ENCODE data around the gene CASP4. TPM values are rescaled to one million over a fixed set of nuclear protein-coding genes. Genes with fewer than 3 reads are reported as not detected.
A peak's percentile ranks its signal among the peaks of the same experiment; 100 is the strongest.
"Not testable (repeated sequence)": the region's sequence is repeated elsewhere in the genome, so short reads cannot be mapped to it uniquely, and the experiment has no call there.

The CASP4 gene
- total and polyA plus RNA-seq, 8 donors = 8.1 to 163 (median 68.3) TPM

GRCh38 chr11:104979839-104980238, 11.5 kb upstream of the CASP4 start:
- WGBS, 5 donors = 85 to 100% (median 94%) methylated on average over 1 of the region's 1 CpG
- Histone ChIP-seq H3K9me3 (peaks cover 0 to 2% (median 0%) of the 10 kb centered on the region in 4 donors), H3K4me3 (no peak overlapping the region), H3K36me3 (no peaks in the 10 kb centered on the region), H3K27ac (no peak overlapping the region), H3K4me1 (no peaks in the 10 kb centered on the region), H3K27me3 (no peaks in the 10 kb centered on the region)
- TF ChIP-seq CTCF (IDR thresholded peaks at IDR 0.05) (no peak), POLR2AphosphoS5 (IDR thresholded peaks at IDR 0.05) (no peak), POLR2A (IDR thresholded peaks at IDR 0.05) (no peak), EP300 (IDR thresholded peaks at IDR 0.05) (no peak)
- no peak for DNase-seq
- intact Hi-C loops (cut with DNase I; ENCODE audit: low total_unique reads) = no loop called here

- H3K27me3 ChIP-seq = no peaks in the 10 kb centered on the region
- no peak for DNase-seq
- H3K36me3 ChIP-seq = no peaks in the 10 kb centered on the region
- intact Hi-C loops (cut with DNase I; ENCODE audit: low total_unique reads) = no loop called here
- H3K4me1 ChIP-seq = peaks cover 5 to 9% (median 7%) of the 10 kb centered on the region in 4 donors
- no peak overlapping the region for H3K27ac ChIP-seq
- WGBS, 5 donors = 80 to 98% (median 86%) methylated on average over 2 of the region's 2 CpGs
- H3K9me3 ChIP-seq = peaks cover 0 to 24% (median 16%) of the 10 kb centered on the region in 4 donors
- no peak overlapping the region for H3K4me3 ChIP-seq
- TF ChIP-seq POLR2A (IDR thresholded peaks at IDR 0.05) = no peak
- no peak for TF ChIP-seq CTCF (IDR thresholded peaks at IDR 0.05)
- TF ChIP-seq EP300 (IDR thresholded peaks at IDR 0.05) = no peak
- TF ChIP-seq POLR2AphosphoS5 (IDR thresholded peaks at IDR 0.05) = no peak
Measured at GRCh38 chr11:104973616-104974015, 5.2 kb upstream of the CASP4 start.

- H3K4me1 ChIP-seq; intact Hi-C loops (cut with DNase I; ENCODE audit: low total_unique reads); H3K4me3 ChIP-seq; H3K27ac ChIP-seq; DNase-seq; H3K27me3 ChIP-seq; H3K36me3 ChIP-seq: not testable (repeated sequence)
- 74 to 93% (median 83%) methylated on average over 8 of the region's 8 CpGs for WGBS, 5 donors
- H3K9me3 ChIP-seq = peaks cover 0 to 24% (median 16%) of the 10 kb centered on the region in 4 donors
Measured at GRCh38 chr11:104972924-104973323, 4.5 kb upstream of the CASP4 start.

- TF ChIP-seq EP300 (IDR thresholded peaks at IDR 0.05) (no peak), POLR2AphosphoS5 (IDR thresholded peaks at IDR 0.05) (no peak), CTCF (IDR thresholded peaks at IDR 0.05) (no peak), POLR2A (IDR thresholded peaks at IDR 0.05) (no peak)
- Histone ChIP-seq H3K27me3 (no peaks in the 10 kb centered on the region), H3K4me1 (peaks cover 13 to 28% (median 21%) of the 10 kb centered on the region in 4 donors), H3K4me3 (no peak overlapping the region), H3K36me3 (no peaks in the 10 kb centered on the region), H3K9me3 (peaks cover 0 to 24% (median 16%) of the 10 kb centered on the region in 4 donors), H3K27ac (no peak overlapping the region)
- intact Hi-C loops (cut with DNase I; ENCODE audit: low total_unique reads) = no loop called here
- no peak for DNase-seq
Measured at GRCh38 chr11:104970756-104971155, 2.4 kb upstream of the CASP4 start.

GRCh38 chr11:104968856-104969776, 742 bp upstream of the CASP4 start:
- Histone ChIP-seq H3K4me3 (peak overlapping the region; percentile 52 to 61 (median 54)), H3K9me3 (peaks cover 0 to 16% (median 11%) of the 10 kb centered on the region in 4 donors), H3K36me3 (peaks cover 0 to 6% (median 0%) of the 10 kb centered on the region in 4 donors), H3K27me3 (no peaks in the 10 kb centered on the region), H3K4me1 (peaks cover 18 to 36% (median 26%) of the 10 kb centered on the region in 4 donors), H3K27ac (peak overlapping the region; percentile 65 to 93 (median 88))
- intact Hi-C loops (cut with DNase I; ENCODE audit: low total_unique reads) = no loop called here
- TF ChIP-seq POLR2A (IDR thresholded peaks at IDR 0.05) (no peak), EP300 (IDR thresholded peaks at IDR 0.05) (no peak), POLR2AphosphoS5 (IDR thresholded peaks at IDR 0.05) (no peak), CTCF (IDR thresholded peaks at IDR 0.05) (no peak)
- WGBS, 5 donors = 52 to 70% (median 60%) methylated on average over 13 to 16 of the region's 16 CpGs
- peak in 1 of 2 donors; percentile 60 for DNase-seq

Data from stomach (tissue), 9 donors.